CD4-positive, alpha-beta T cell treated with Interferon alpha-2 for 1 hour (primary cell): ENCODE results near the gene CCDC12.
"Not testable (repeated sequence)": the region's sequence is repeated elsewhere in the genome, so short reads cannot be mapped to it uniquely, and the experiment has no call there.

ENCODE experiments used
- DNase-seq, 2 donors: peaks; one replicate each; pipeline ENCODE4 v3.0.0-alpha.2; 2020 to 2022

The CCDC12 gene

GRCh38 chr3:46978985-46979944 lies 2.7 kb upstream of the CCDC12 start, which contains the start of gene NBEAL2:
Gene NBEAL2, plus strand, starts transcription at chr3:46979666. Its CDS starts 196 bp downstream, at chr3:46979862.
- peak; percentile 96 for DNase-seq

DNA sequence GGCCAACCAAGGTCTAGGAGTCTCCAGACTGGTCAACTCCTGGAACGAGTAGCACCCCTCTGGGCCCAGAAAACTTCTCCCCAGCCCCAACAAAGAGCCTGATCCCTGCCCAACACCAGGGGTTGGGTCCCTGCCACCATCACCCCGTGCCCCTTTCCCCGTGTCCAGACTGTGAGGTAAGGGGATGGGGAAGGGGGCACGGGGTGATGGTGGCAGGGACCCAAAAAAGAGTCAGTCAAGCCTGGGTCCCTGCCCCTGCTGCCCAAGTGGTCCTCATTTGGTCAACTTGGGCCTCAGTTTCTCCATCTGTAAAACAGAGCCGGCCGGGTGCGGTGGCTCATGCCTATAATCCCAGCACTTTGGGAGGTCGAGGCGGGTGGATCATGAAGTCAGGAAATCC lies 1.8 kb upstream of the CCDC12 start:
- no peak for DNase-seq

GRCh38 chr3:46977811-46978195 lies 1.3 kb upstream of the CCDC12 start:
- no peak for DNase-seq

DNA sequence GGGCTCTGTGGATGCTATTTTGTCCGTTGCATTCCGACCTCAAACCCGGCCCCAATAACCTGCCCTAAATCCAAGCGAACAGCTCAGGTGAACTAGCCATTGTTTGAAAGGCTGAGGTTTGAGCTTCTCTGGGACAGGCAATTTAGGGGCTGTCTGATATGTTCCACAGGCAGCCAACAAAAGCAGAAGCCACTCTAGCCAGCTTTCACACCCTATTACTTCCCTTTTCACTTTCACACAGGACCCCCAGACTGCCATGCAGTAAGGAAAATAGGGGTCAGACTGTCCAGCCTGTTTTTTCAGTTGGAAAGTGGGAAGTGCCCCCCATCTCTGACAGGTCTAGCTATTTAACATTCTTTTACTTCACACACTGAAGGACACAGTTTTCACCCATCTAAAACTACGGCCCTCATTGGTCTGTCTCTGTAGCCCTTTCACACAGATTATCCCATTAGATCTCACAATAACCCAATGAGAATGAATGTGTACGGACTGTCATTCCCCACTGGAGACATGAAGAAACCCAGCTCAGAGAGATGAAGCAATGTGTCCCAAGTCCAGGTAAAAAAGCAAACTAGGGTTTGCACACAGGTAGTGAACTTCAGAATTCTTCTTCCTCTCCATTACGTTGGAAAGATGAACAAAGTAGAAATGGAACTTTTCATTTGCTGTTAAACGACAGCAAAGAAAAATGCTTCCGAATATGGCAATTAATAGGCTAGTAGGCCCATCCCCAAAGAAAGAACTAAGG lies 1.9 kb downstream of the CCDC12 start:
- no peak for DNase-seq

DNA sequence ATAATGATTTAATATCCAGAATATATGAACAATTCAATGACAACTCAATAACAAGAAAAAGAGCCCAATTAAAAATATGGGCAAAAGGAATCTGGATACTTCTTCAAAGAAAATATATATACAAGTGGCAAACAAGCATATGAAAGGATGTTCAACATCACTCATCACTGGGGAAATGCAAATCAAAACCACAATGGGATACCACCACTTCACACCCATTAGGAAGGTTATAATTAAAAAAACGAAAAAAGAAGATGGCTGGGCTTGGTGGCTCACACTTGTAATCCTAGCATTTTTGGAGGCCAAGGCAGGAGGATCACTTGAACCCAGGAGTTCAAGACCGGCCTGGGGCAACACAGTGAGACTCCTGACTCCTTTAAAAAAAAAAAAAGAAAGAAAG lies 4.1 kb downstream of the CCDC12 start:
- DNase-seq = peak in 1 of 2 donors; percentile 19

DNA sequence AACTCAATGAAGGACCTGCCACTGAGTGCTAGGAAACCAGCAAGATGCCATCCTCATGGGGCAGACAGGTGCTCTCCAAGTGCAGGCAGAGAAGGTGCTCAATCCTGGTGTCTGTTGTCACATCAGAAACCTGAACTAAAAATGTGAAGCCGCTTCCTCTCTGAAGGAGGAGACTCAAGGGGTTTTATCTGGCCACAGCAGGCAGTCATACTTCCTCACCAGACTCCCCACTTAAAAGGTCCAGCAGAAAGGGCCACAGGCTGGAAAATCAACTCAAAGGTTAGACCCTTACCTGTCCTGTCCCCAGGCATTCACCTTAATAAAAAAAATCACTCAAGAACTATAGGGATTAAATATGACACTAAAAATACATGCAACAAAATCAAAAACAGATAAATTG lies 4.8 kb downstream of the CCDC12 start:
- DNase-seq = peak in 1 of 2 donors; percentile 23

- DNase-seq = no peak
Measured at GRCh38 chr3:46971151-46971550, 5.4 kb downstream of the CCDC12 start.

DNA sequence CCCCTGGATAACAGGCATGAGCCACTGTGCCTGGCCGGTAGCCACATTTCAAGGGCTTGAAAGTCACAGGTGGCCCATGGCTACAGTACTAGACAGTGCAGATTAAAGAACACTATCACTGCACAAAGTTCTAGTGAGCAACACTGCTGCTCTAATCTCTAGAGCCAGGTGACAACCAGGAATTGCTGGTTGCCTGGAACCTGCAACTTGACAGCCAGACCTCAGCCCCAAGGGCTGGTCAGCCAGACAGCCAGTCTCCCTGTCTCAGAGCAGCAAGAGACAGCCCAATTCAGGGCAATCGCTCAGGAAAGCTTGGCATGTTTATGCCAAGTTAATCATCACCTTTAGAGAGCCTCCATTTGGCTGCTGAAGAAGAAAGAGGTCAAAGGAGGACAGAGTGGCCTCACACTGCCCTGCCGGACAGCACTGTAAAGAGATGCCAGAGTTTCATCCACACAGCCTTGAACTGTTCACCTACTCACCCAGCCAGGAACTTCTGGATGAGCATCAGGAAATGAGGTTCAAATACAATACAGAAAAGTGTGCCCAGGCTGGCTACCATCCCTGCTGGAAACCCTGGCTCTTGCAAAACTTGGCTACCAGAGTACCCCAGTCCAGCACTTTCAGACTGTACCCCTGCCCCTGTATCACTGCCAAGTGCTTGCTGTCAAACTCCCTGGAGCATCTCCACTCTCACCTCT lies 6.0 kb downstream of the CCDC12 start:
- no peak for DNase-seq

- DNase-seq = no peak
Measured at GRCh38 chr3:46968783-46969428, 7.6 kb downstream of the CCDC12 start.

GRCh38 chr3:46966811-46967210 lies 9.7 kb downstream of the CCDC12 start:
- peak in 1 of 2 donors; percentile 20 for DNase-seq

DNA sequence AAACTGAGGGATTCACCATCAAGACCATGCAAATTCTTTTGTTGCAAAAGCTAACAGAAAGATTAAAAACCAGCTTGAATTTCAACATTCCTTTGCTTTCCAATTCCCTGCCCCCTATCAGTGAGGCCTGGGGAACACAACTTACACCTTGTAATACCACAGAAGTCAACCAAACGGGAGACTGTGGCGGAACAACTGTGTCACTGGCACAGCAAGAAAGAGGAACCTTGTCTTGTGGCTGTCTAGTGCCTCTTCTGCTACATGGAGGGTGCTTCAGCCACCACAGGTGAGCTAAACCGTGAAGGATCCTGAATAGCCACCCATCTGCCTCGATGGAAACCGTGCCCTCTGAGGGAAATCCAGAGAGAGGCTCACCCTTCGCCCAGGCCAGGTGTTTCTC lies 11.4 kb downstream of the CCDC12 start:
- peak in 1 of 2 donors; percentile 45 for DNase-seq

- not testable (repeated sequence) for DNase-seq
Measured at GRCh38 chr3:46964038-46964590, 12.4 kb downstream of the CCDC12 start.

- no peak for DNase-seq
Measured at GRCh38 chr3:46962990-46963389, 13.6 kb downstream of the CCDC12 start.

GRCh38 chr3:46962427-46962826 lies 14.1 kb downstream of the CCDC12 start:
- DNase-seq = no peak

- no peak for DNase-seq
Measured at GRCh38 chr3:46960835-46961234, 15.7 kb downstream of the CCDC12 start.

- DNase-seq = no peak
Measured at GRCh38 chr3:46960081-46960701, 16.4 kb downstream of the CCDC12 start.

DNA sequence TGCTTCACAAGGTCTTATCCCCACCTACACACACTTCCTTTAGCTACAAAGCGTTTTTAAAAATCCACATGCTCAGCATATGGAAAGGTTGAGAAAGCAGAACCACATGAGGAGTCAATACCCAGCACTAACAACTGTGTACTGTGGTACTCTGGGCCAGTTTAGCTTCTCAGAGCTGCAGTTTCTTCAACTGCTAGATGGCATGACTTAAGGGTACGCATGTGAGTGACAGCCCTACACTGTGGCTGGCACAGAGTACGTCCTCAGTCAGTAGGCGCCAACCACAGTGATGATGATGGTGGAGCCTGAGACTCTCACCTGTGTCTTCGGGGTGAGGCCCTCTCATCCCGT lies 17.4 kb downstream of the CCDC12 start:
- DNase-seq = peak in 1 of 2 donors; percentile 45

GRCh38 chr3:46958467-46959160 lies 17.9 kb downstream of the CCDC12 start:
- DNase-seq = no peak

DNA sequence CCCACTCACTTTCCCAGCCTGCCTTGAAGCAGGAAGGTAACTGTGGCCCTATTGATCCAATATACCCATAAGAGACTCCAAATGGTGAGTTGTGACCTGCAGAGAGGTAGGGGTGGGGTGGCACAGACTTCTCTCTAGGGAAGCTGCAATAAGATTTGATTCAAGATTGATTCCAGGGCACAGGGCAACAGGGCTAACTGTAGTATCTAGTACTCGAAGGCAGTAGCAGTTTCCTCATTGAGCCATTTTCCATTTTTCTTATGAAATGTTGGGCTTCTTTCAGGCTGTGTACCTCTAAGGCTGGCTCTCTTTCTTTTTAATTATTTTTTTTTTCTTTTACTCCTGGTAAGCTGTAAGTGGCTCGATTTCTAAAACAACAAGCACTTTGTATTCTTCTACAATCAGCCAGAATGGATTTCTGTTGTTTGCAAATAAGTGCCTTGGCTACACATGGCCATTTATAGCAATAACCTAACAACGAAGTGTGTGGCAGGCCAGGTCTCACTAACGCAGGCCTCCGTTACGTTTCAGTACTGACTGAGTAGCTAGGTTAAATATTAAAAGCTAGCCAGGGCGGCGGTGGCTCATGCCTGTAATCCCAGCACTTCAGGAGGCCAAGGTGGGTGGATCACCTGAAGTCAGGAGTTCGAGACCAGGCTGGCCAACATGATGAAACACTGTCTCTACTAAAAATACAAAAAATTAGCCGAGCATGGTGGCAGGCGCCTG lies 19.3 kb downstream of the CCDC12 start:
- DNase-seq = no peak

DNA sequence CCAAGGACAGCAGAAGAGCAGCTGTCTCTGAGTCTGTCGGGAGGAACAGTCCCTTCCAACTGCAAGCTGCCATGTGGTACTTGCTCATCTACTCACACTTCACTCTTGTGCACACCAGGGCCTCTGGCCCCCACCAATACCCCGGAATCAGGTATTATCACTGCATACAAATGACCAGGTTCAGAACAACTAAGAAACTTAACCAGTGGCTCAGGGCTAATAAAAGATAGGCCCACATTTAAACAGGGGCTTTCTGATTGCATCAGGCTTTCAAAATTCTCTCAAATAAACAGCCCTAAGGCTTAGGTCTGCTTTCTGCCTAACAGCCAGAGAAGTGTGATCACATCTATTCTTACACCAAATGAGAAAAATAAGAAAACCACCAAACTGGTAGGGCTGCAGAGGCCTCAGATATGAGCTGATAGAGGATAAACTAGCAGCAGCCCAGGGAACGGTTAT lies 20.7 kb downstream of the CCDC12 start:
- DNase-seq = peak in 1 of 2 donors; percentile 33
